ENCODE results near the gene M1AP. TPM values are rescaled to one million over a fixed set of nuclear protein-coding genes. Genes with fewer than 3 reads are reported as not detected.

M1AP gene
- 2.0 TPM for total RNA-seq

GRCh38 chr2:74648009-74648443 is at the start of gene M1AP:
Gene M1AP (minus strand): TSS chr2:74648330. CDS start chr2:74640275, 8,055 bp downstream.
- DNase-seq (ENCODE audit: low spot score), result no peak

GRCh38 chr2:74696829-74697228 is 48.7 kb upstream of the M1AP start:
- no peak for DNase-seq (ENCODE audit: low spot score)

GRCh38 chr2:74695663-74696062 is 47.5 kb upstream of the M1AP start:
- DNase-seq (ENCODE audit: low spot score), result no peak

GRCh38 chr2:74694281-74694680 is 46.2 kb upstream of the M1AP start:
- no peak for DNase-seq (ENCODE audit: low spot score)

DNA sequence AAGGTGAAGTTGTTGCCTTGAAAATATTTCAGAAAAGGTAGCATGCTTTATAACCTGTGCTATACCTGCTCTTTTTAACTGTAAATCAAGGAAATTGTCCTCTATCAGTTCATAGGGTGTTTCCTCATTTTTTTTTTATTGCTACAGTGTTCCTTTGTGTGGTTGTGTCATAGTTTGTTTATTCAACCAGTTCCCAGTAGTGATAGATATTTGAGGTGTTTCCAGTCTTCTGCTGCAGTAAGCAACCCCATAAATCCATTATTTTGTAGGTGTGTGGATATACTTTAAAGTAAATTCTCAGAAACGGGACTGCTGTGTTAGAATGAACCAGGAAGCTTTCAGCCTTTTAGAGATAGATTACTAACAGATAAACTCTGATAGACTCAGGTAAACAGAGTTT is 45.5 kb upstream of the M1AP start:
- DNase-seq (ENCODE audit: low spot score), result no peak

- DNase-seq (ENCODE audit: low spot score), result no peak
These were observed 45.1 kb upstream of the M1AP start for GRCh38 chr2:74693213-74693612.

- DNase-seq (ENCODE audit: low spot score), result no peak
These were observed 43.8 kb upstream of the M1AP start for GRCh38 chr2:74691929-74692328.

- DNase-seq (ENCODE audit: low spot score), result peak; percentile 38
These were observed 42.4 kb upstream of the M1AP start for GRCh38 chr2:74690571-74690970.

- DNase-seq (ENCODE audit: low spot score), result no peak
These were observed 41.5 kb upstream of the M1AP start for GRCh38 chr2:74689671-74690070.

- no peak for DNase-seq (ENCODE audit: low spot score)
These were observed 40.8 kb upstream of the M1AP start for GRCh38 chr2:74688881-74689280.

GRCh38 chr2:74685408-74685807 is 37.3 kb upstream of the M1AP start:
- DNase-seq (ENCODE audit: low spot score), result no peak

DNA sequence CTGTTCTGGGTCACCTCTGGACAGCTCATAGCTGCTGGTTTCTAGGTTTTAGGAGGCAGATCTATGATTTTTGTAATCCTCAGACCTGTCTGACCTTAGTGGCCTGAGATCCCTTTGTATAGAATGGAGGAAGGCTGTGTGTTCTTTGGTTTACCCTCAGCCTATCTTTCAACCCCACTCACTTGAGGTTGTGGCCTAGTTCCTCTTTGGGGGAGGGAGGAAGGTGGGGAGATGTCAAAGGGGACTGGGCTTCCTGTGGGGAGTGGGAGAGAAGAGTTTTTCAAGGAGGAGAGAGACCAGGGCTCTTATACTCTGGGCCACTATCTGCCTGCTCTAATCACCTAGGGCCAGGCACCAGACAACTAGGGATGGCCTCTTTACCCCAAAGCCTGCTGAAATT is 34.4 kb upstream of the M1AP start:
- DNase-seq (ENCODE audit: low spot score), result no peak

- no peak for DNase-seq (ENCODE audit: low spot score)
These were observed 31.5 kb upstream of the M1AP start for GRCh38 chr2:74679615-74680014.

- DNase-seq (ENCODE audit: low spot score), result no peak
These were observed 28.2 kb upstream of the M1AP start for GRCh38 chr2:74676331-74676730.

DNA sequence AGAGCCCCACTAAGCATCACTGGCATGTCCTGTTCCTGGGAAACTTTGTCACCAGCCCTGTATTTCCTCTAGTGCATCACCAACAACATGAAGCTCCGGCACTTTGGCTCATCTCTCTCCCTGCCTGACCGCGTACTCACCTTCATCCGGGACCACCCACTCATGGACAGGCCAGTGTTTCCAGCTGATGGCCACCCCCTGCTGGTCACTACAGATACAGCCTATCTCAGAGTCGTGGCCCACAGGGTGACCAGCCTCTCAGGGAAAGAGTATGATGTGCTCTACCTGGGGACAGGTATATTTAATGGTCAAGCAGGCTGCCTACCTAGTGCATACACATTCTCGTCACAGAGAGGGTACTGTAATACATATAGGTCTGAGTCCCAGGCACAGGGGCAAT is 27.0 kb upstream of the M1AP start:
- DNase-seq (ENCODE audit: low spot score), result no peak

- DNase-seq (ENCODE audit: low spot score), result no peak
These were observed 25.8 kb upstream of the M1AP start for GRCh38 chr2:74673826-74674528.

DNA sequence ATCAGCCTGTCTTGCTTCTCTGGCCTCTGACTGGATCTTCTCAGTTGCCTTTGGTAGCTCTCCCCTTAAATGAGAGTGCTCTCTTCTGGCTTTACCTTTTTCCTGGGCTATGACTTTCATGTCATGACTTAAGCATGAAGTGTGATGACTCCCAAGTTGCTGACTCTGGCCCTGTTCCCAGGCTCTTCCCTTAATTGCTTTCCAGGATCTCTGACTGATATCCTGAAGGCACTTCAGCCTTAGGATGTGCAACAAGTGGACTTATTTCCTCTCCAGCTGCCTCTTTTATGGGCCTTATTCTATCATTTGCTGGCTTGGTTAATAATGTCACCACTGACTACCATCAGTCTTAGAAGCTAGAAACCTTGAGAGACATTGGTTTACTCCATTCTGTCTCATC is 23.3 kb upstream of the M1AP start:
- no peak for DNase-seq (ENCODE audit: low spot score)

DNA sequence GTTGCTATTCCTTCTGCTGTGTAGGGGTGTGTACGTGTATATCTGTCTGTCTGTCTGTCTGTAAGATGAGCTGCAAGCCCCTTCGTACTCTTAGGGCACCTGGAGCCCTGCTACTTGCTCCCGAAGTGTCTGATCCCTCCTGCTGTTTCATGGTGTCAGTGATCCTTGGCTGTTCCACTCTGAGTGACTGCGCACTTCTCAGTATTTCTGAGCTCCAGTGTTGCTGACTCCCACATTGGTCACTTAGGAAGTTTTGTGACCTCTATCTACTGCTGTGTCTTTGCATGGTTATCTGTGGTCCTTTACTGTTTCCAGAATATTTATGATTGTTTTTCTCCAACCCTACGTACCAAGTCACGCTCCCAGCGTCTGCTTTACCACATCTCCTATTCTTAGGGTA is 22.1 kb upstream of the M1AP start:
- DNase-seq (ENCODE audit: low spot score), result no peak

DNA sequence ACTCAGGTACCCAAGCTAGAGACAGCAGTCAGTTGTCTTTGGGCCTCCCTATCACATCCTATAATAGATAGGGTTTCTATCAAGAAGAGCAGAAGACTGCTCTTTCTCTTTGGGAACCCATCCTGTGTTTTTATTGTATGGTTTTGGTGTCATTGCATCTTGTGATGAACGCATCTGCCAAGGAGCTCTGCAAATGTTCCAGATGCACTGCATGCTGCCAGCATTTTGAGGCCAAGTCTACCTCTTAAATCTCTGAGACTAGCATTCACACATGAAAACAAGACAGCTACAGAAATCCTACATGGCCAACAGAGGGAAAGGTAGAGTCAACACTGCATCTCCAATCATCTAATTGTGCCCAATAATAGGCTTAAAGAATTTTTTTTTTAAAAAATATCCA is 20.0 kb upstream of the M1AP start:
- DNase-seq (ENCODE audit: low spot score), result no peak

DNA sequence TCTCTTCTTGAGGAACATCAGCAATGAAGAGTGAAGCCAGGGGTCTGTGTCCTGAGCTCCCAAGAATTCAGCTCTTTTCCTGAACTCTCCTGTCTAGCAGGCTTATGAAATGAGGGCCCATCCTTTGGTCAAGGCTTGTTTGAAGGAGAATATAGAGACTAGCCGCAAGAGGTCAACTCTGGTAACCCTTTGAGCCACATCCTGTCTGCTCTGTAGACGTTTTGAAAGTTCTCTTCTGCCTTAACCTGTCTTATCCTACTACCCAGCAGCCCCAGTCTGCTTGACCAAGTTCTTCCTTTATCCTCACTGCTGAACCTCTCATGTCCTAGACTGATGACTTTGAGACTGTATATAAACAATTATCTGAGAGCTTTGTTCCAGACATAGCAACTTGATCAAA is 11.3 kb upstream of the M1AP start:
- no peak for DNase-seq (ENCODE audit: low spot score)

- no peak for DNase-seq (ENCODE audit: low spot score)
These were observed 10.4 kb upstream of the M1AP start for GRCh38 chr2:74658516-74658915.

- DNase-seq (ENCODE audit: low spot score), result no peak
These were observed 7.4 kb upstream of the M1AP start for GRCh38 chr2:74655579-74655978.

GRCh38 chr2:74653985-74654882 is 6.1 kb upstream of the M1AP start, which contains the start of gene SEMA4F:
Gene SEMA4F (plus strand): TSS chr2:74654247. CDS start chr2:74654377, 130 bp downstream.
- DNase-seq (ENCODE audit: low spot score), result peak; percentile 96
